ENCODE results near the gene NLRP11. TPM values are rescaled to one million over a fixed set of nuclear protein-coding genes. Genes with fewer than 3 reads are reported as not detected.

The NLRP11 gene
- total RNA-seq (2013), result 0.02 TPM
- polyA plus RNA-seq (not detected), polyA minus RNA-seq (not detected in 2 replicates), total RNA-seq (0 to 1.2 (median 0.03) reads per million in 11 experiments)

- Histone ChIP-seq H3K4me1 (ENCODE audit: control insufficient read depth in 1 of 2, insufficient read depth in 2 of 2, low read length in 2 of 2) (no peaks in the 10 kb centered on the region), H3K27me3 (ENCODE audit: control insufficient read depth in 2 of 2, insufficient read depth in 2 of 2, low read length in 2 of 2) (no peaks in the 10 kb centered on the region), H2AFZ (ENCODE audit: insufficient read depth, low read depth, low read length, poor library complexity, severe bottlenecking) (no peak within 1 kb of the TSS), H3K79me2 (ENCODE audit: insufficient read depth, low read length) (no peaks in the 10 kb centered on the region), H3K9me3 (replicated peaks in 1 of 2; ENCODE audit: control insufficient read depth in 1 of 2, insufficient read depth in 1 of 2, low read length in 2 of 2) (peaks cover 11 to 26% of the 10 kb centered on the region in 2 donors), H3K4me3 (replicated peaks in 1 of 3; ENCODE audit: low read depth in 2 of 3, low read length in 3 of 3) (no peak within 1 kb of the TSS), H4K20me1 (ENCODE audit: insufficient read depth, low read length) (no peaks in the 10 kb centered on the region), H3K36me3 (replicated peaks in 1 of 2; ENCODE audit: control insufficient read depth in 1 of 2, insufficient read depth in 2 of 2, low read length in 2 of 2) (no peaks in the 10 kb centered on the region), H3K9ac (ENCODE audit: insufficient read depth, low read length, poor library complexity, severe bottlenecking) (no peak within 1 kb of the TSS), H3K4me2 (replicated peaks; ENCODE audit: extremely low read depth, low read length, poor library complexity, severe bottlenecking) (no peak within 1 kb of the TSS), H3K27ac (ENCODE audit: low read depth in 1 of 2, low read length in 2 of 2) (no peak within 1 kb of the TSS)
- Mint-ChIP-seq H3K36me3 (no peaks in the 10 kb centered on the region), H3K4me3 (no peak within 1 kb of the TSS), H3K27ac (no peak within 1 kb of the TSS), H3K27me3 (ENCODE audit: low read depth in 3 of 3) (peaks cover 0 to 2% (median 0%) of the 10 kb centered on the region in 3 donors), H3K4me1 (no peaks in the 10 kb centered on the region), H3K9me3 (peaks cover 5 to 34% (median 27%) of the 10 kb centered on the region in 7 donors)
- 84% methylated on average over 7 of the region's 10 CpGs for WGBS (ENCODE audit: insufficient coverage)
- intact Hi-C loops (cut with micrococcal nuclease), result no loop called here
- no peak for TF ChIP-seq CTCF (IDR thresholded peaks at IDR 0.05)
- no peak for DNase-seq
Observed at GRCh38 chr19:55831846-55832245, at the start of gene NLRP11. TSS of gene NLRP11 (minus strand) at chr19:55831999. CDS start at chr19:55818174, 13,825 bp downstream.

- no peaks in the 10 kb centered on the region for H4K20me1 ChIP-seq (ENCODE audit: insufficient read depth, low read length)
- intact Hi-C loops (cut with micrococcal nuclease), result no loop called here
Observed at GRCh38 chr19:55877211-55877610, 45.4 kb upstream of the NLRP11 start.

More at GRCh38 chr19:55877211-55877610, 45.4 kb upstream of the NLRP11 start:
- no peak for TF ChIP-seq CTCF (IDR thresholded peaks at IDR 0.05)
- DNase-seq, result no peak
- H3K4me3 ChIP-seq (replicated peaks in 1 of 3; ENCODE audit: low read depth in 2 of 3, low read length in 3 of 3), result no peak overlapping the region
- H3K4me2 ChIP-seq (replicated peaks; ENCODE audit: extremely low read depth, low read length, poor library complexity, severe bottlenecking), result no peak overlapping the region
- H3K9ac ChIP-seq (ENCODE audit: insufficient read depth, low read length, poor library complexity, severe bottlenecking), result no peak overlapping the region
- peaks cover 0 to 2% (median 0%) of the 10 kb centered on the region in 3 donors for H3K27me3 Mint-ChIP-seq (ENCODE audit: low read depth in 3 of 3)
- no peaks in the 10 kb centered on the region for H3K4me1 ChIP-seq (ENCODE audit: control insufficient read depth in 1 of 2, insufficient read depth in 2 of 2, low read length in 2 of 2)
- no peak overlapping the region for H3K27ac Mint-ChIP-seq
- H3K27ac ChIP-seq (ENCODE audit: low read depth in 1 of 2, low read length in 2 of 2), result no peak overlapping the region
- no peak overlapping the region for H3K4me3 Mint-ChIP-seq
- H3K4me1 Mint-ChIP-seq, result no peaks in the 10 kb centered on the region
- no peaks in the 10 kb centered on the region for H3K79me2 ChIP-seq (ENCODE audit: insufficient read depth, low read length)
- 60% methylated on average over 1 of the region's 3 CpGs for WGBS (ENCODE audit: insufficient coverage)
- peaks cover 23 to 58% (median 35%) of the 10 kb centered on the region in 7 donors for H3K9me3 Mint-ChIP-seq
- no peaks in the 10 kb centered on the region for H3K27me3 ChIP-seq (ENCODE audit: control insufficient read depth in 2 of 2, insufficient read depth in 2 of 2, low read length in 2 of 2)
- H3K36me3 Mint-ChIP-seq, result no peaks in the 10 kb centered on the region
- peaks cover 38 to 54% of the 10 kb centered on the region in 2 donors for H3K9me3 ChIP-seq (replicated peaks in 1 of 2; ENCODE audit: control insufficient read depth in 1 of 2, insufficient read depth in 1 of 2, low read length in 2 of 2)
- no peak overlapping the region for H2AFZ ChIP-seq (ENCODE audit: insufficient read depth, low read depth, low read length, poor library complexity, severe bottlenecking)
- no peaks in the 10 kb centered on the region for H3K36me3 ChIP-seq (replicated peaks in 1 of 2; ENCODE audit: control insufficient read depth in 1 of 2, insufficient read depth in 2 of 2, low read length in 2 of 2)
